ENCODE data around the gene IQSEC3. TPM values are rescaled to one million over a fixed set of nuclear protein-coding genes. Genes with fewer than 3 reads are reported as not detected.

Gene IQSEC3
- total RNA-seq, 1 experiment from 2014 or later, result 1.7 TPM

- TF ChIP-seq, protein P1, sequence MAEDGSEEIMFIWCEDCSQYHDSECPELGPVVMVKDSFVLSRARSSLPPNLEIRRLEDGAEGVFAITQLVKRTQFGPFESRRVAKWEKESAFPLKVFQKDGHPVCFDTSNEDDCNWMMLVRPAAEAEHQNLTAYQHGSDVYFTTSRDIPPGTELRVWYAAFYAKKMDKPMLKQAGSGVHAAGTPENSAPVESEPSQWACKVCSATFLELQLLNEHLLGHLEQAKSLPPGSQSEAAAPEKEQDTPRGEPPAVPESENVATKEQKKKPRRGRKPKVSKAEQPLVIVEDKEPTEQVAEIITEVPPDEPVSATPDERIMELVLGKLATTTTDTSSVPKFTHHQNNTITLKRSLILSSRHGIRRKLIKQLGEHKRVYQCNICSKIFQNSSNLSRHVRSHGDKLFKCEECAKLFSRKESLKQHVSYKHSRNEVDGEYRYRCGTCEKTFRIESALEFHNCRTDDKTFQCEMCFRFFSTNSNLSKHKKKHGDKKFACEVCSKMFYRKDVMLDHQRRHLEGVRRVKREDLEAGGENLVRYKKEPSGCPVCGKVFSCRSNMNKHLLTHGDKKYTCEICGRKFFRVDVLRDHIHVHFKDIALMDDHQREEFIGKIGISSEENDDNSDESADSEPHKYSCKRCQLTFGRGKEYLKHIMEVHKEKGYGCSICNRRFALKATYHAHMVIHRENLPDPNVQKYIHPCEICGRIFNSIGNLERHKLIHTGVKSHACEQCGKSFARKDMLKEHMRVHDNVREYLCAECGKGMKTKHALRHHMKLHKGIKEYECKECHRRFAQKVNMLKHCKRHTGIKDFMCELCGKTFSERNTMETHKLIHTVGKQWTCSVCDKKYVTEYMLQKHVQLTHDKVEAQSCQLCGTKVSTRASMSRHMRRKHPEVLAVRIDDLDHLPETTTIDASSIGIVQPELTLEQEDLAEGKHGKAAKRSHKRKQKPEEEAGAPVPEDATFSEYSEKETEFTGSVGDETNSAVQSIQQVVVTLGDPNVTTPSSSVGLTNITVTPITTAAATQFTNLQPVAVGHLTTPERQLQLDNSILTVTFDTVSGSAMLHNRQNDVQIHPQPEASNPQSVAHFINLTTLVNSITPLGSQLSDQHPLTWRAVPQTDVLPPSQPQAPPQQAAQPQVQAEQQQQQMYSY (CRISPR knock-in tag; IDR thresholded peaks at IDR 0.05), result no peak
- no peak for TF ChIP-seq E2F1 (CRISPR knock-in tag; IDR thresholded peaks at IDR 0.05)
- no peak for TF ChIP-seq RORB (CRISPR knock-in tag; IDR thresholded peaks at IDR 0.05)
- no peak for TF ChIP-seq FOXJ3 (CRISPR knock-in tag; IDR thresholded peaks at IDR 0.05; ENCODE audit: borderline replicate concordance)
- TF ChIP-seq CDX4 (CRISPR knock-in tag; IDR thresholded peaks at IDR 0.05; ENCODE audit: borderline replicate concordance), result no peak
- no peak for TF ChIP-seq ZNF121 (CRISPR knock-in tag; IDR thresholded peaks at IDR 0.05)
Measured at GRCh38 chr12:109446-109845, 42.9 kb downstream of the IQSEC3 start (continued).

DNA sequence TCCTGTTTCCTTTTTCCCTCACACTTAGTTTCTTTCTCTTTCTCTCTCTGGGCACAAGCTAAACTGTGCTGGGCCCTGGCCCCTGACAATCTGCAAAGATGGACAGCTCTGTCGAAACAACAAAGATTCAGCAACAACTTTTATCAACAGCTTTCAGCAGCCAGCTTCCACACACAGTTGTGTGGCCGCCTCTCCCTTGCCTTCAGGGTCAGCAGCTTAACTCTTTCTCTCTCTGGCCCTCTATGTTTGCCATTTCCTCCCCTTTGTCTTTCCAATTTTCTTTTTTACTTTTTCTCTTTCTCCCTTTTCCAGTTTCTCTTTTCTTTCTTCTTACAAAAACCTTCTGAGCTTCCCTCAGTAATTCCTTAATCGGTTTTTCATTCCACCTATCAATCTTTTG lies 43.3 kb downstream of the IQSEC3 start:
- ChIA-PET CTCF (interaction anchor here (0.9 to 3.1 kb wide), 5 partner anchors 15 to 110 kb away, joined by 3 to 13 read pairs (median 4); no protein-coding TSS in a partner anchor), POLR2A (interaction anchor here (0.6 kb wide), 1 partner anchor 55 kb away, joined by 3 read pairs; no protein-coding TSS in a partner anchor)
- no peaks in the 10 kb centered on the region for H3K36me3 Mint-ChIP-seq
- no peak for DNase-seq (ENCODE audit: low spot score)
- no peak overlapping the region for H3K4me3 Mint-ChIP-seq
- ATAC-seq, result peak; percentile 29
- no peaks in the 10 kb centered on the region for H3K9me3 Mint-ChIP-seq
- peaks cover 62% of the 10 kb centered on the region for H3K4me1 Mint-ChIP-seq
- peaks cover 3% of the 10 kb centered on the region; the same call in 1 of the 2 replicates for H3K27me3 Mint-ChIP-seq (ENCODE audit: low read depth)
- H3K27ac Mint-ChIP-seq, result peak overlapping the region; percentile 96
- TF ChIP-seq SMAD4 (CRISPR knock-in tag; IDR thresholded peaks at IDR 0.05), result no peak
- no peak for TF ChIP-seq ZNF219 (CRISPR knock-in tag; IDR thresholded peaks at IDR 0.05; ENCODE audit: borderline replicate concordance)
- TF ChIP-seq, protein P2, sequence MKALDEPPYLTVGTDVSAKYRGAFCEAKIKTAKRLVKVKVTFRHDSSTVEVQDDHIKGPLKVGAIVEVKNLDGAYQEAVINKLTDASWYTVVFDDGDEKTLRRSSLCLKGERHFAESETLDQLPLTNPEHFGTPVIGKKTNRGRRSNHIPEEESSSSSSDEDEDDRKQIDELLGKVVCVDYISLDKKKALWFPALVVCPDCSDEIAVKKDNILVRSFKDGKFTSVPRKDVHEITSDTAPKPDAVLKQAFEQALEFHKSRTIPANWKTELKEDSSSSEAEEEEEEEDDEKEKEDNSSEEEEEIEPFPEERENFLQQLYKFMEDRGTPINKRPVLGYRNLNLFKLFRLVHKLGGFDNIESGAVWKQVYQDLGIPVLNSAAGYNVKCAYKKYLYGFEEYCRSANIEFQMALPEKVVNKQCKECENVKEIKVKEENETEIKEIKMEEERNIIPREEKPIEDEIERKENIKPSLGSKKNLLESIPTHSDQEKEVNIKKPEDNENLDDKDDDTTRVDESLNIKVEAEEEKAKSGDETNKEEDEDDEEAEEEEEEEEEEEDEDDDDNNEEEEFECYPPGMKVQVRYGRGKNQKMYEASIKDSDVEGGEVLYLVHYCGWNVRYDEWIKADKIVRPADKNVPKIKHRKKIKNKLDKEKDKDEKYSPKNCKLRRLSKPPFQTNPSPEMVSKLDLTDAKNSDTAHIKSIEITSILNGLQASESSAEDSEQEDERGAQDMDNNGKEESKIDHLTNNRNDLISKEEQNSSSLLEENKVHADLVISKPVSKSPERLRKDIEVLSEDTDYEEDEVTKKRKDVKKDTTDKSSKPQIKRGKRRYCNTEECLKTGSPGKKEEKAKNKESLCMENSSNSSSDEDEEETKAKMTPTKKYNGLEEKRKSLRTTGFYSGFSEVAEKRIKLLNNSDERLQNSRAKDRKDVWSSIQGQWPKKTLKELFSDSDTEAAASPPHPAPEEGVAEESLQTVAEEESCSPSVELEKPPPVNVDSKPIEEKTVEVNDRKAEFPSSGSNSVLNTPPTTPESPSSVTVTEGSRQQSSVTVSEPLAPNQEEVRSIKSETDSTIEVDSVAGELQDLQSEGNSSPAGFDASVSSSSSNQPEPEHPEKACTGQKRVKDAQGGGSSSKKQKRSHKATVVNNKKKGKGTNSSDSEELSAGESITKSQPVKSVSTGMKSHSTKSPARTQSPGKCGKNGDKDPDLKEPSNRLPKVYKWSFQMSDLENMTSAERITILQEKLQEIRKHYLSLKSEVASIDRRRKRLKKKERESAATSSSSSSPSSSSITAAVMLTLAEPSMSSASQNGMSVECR (CRISPR knock-in tag; IDR thresholded peaks at IDR 0.05; ENCODE audit: borderline replicate concordance), result no peak
- TF ChIP-seq, protein P3, sequence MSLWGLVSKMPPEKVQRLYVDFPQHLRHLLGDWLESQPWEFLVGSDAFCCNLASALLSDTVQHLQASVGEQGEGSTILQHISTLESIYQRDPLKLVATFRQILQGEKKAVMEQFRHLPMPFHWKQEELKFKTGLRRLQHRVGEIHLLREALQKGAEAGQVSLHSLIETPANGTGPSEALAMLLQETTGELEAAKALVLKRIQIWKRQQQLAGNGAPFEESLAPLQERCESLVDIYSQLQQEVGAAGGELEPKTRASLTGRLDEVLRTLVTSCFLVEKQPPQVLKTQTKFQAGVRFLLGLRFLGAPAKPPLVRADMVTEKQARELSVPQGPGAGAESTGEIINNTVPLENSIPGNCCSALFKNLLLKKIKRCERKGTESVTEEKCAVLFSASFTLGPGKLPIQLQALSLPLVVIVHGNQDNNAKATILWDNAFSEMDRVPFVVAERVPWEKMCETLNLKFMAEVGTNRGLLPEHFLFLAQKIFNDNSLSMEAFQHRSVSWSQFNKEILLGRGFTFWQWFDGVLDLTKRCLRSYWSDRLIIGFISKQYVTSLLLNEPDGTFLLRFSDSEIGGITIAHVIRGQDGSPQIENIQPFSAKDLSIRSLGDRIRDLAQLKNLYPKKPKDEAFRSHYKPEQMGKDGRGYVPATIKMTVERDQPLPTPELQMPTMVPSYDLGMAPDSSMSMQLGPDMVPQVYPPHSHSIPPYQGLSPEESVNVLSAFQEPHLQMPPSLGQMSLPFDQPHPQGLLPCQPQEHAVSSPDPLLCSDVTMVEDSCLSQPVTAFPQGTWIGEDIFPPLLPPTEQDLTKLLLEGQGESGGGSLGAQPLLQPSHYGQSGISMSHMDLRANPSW (CRISPR knock-in tag; conservative IDR thresholded peaks at IDR 0.05; ENCODE audit: low read depth), result no peak
- TF ChIP-seq, protein P1 (CRISPR knock-in tag; IDR thresholded peaks at IDR 0.05), result no peak
- TF ChIP-seq NR3C1 (CRISPR knock-in tag; conservative IDR thresholded peaks at IDR 0.05; ENCODE audit: low read depth), result no peak
- TF ChIP-seq JUN (CRISPR knock-in tag; IDR thresholded peaks at IDR 0.05), result no peak
- no peak for TF ChIP-seq ESRRA (CRISPR knock-in tag; IDR thresholded peaks at IDR 0.05; ENCODE audit: borderline replicate concordance)
- no peak for TF ChIP-seq ATF6 (CRISPR knock-in tag; IDR thresholded peaks at IDR 0.05)
